T-helper 1 cell treated with Interleukin-12 subunit alpha and Interleukin-12 subunit beta and Interleukin-4 antibody, amounts not matched to agents 30 μg/mL and 1 μg/mL, for 36 hours (primary cell): Measurements from ENCODE around the gene ZNF784.
A peak's percentile ranks its signal among the peaks of the same experiment; 100 is the strongest.

ENCODE experiments used
- H3K27ac Mint-ChIP-seq: one replicate; pipeline ENCODE4 v1.8.0; 2021; ENCODE audit warnings: mild to moderate bottlenecking, mixed read lengths
- H3K27me3 Mint-ChIP-seq: one replicate; pipeline ENCODE4 v1.8.0; 2021; ENCODE audit warnings: low read depth, mixed read lengths
- H3K36me3 Mint-ChIP-seq: one replicate; pipeline ENCODE4 v1.8.0; 2021; ENCODE audit warnings: low read depth, mixed read lengths
- H3K4me1 Mint-ChIP-seq: one replicate; pipeline ENCODE4 v1.8.0; 2021; ENCODE audit warnings: low read depth, mixed read lengths
- H3K4me3 Mint-ChIP-seq: one replicate; pipeline ENCODE4 v1.8.0; 2021; ENCODE audit warnings: mild to moderate bottlenecking, moderate library complexity, mixed read lengths
- H3K9me3 Mint-ChIP-seq: one replicate; pipeline ENCODE4 v1.8.0; 2021; ENCODE audit warnings: mixed read lengths

Gene ZNF784

GRCh38 chr19:55650602-55651230 is 26.4 kb upstream of the ZNF784 start:
- Mint-ChIP-seq H3K27me3 (no peaks in the 10 kb centered on the region), H3K4me1 (peaks cover 12% of the 10 kb centered on the region), H3K9me3 (no peaks in the 10 kb centered on the region), H3K4me3 (peak overlapping the region; percentile 61), H3K36me3 (peaks cover 16% of the 10 kb centered on the region), H3K27ac (no peak overlapping the region)

GRCh38 chr19:55650126-55650557 is 25.8 kb upstream of the ZNF784 start:
- peaks cover 17% of the 10 kb centered on the region for H3K36me3 Mint-ChIP-seq
- peak overlapping the region; percentile 61 for H3K4me3 Mint-ChIP-seq
- no peaks in the 10 kb centered on the region for H3K9me3 Mint-ChIP-seq
- peak overlapping the region; percentile 34 for H3K27ac Mint-ChIP-seq
- no peaks in the 10 kb centered on the region for H3K27me3 Mint-ChIP-seq
- H3K4me1 Mint-ChIP-seq, result peaks cover 14% of the 10 kb centered on the region

GRCh38 chr19:55649268-55650125 is 25.1 kb upstream of the ZNF784 start:
- H3K9me3 Mint-ChIP-seq, result no peaks in the 10 kb centered on the region
- H3K4me1 Mint-ChIP-seq, result peaks cover 14% of the 10 kb centered on the region
- H3K27ac Mint-ChIP-seq, result peak overlapping the region; percentile 34
- no peaks in the 10 kb centered on the region for H3K27me3 Mint-ChIP-seq
- peaks cover 17% of the 10 kb centered on the region for H3K36me3 Mint-ChIP-seq
- peak overlapping the region; percentile 73 for H3K4me3 Mint-ChIP-seq

GRCh38 chr19:55648585-55649267 is 24.4 kb upstream of the ZNF784 start:
- Mint-ChIP-seq H3K4me3 (peak overlapping the region; percentile 76), H3K36me3 (peaks cover 17% of the 10 kb centered on the region), H3K27me3 (no peaks in the 10 kb centered on the region), H3K4me1 (peaks cover 18% of the 10 kb centered on the region), H3K9me3 (no peaks in the 10 kb centered on the region), H3K27ac (peak overlapping the region; percentile 62)

- Mint-ChIP-seq H3K36me3 (peaks cover 17% of the 10 kb centered on the region), H3K27ac (peak within 1 kb of the TSS; percentile 65), H3K9me3 (no peaks in the 10 kb centered on the region), H3K4me1 (peaks cover 23% of the 10 kb centered on the region), H3K27me3 (no peaks in the 10 kb centered on the region), H3K4me3 (peak within 1 kb of the TSS; percentile 79)
Measured at GRCh38 chr19:55647732-55648584, 23.6 kb upstream of the ZNF784 start, which contains the start of gene CCDC106. Gene CCDC106, plus strand, starts transcription at chr19:55648212. Its CDS starts 835 bp downstream, at chr19:55649047.

- peak overlapping the region; percentile 79 for H3K4me3 Mint-ChIP-seq
- H3K4me1 Mint-ChIP-seq, result peaks cover 26% of the 10 kb centered on the region
- H3K36me3 Mint-ChIP-seq, result peaks cover 16% of the 10 kb centered on the region
- H3K27ac Mint-ChIP-seq, result peak overlapping the region; percentile 31
- no peaks in the 10 kb centered on the region for H3K9me3 Mint-ChIP-seq
- H3K27me3 Mint-ChIP-seq, result no peaks in the 10 kb centered on the region
Measured at GRCh38 chr19:55646889-55647731, 22.7 kb upstream of the ZNF784 start.

GRCh38 chr19:55645512-55645881 is 21.1 kb upstream of the ZNF784 start:
- Mint-ChIP-seq H3K9me3 (no peaks in the 10 kb centered on the region), H3K4me3 (peak overlapping the region; percentile 40), H3K4me1 (peaks cover 31% of the 10 kb centered on the region)

GRCh38 chr19:55644842-55645511 is 20.6 kb upstream of the ZNF784 start:
- H3K4me1 Mint-ChIP-seq, result peaks cover 35% of the 10 kb centered on the region
- H3K27me3 Mint-ChIP-seq, result no peaks in the 10 kb centered on the region
- H3K4me3 Mint-ChIP-seq, result peak overlapping the region; percentile 96
- no peak overlapping the region for H3K27ac Mint-ChIP-seq
- peaks cover 12% of the 10 kb centered on the region for H3K36me3 Mint-ChIP-seq
- no peaks in the 10 kb centered on the region for H3K9me3 Mint-ChIP-seq

More at GRCh38 chr19:55645512-55645881, 21.1 kb upstream of the ZNF784 start:
- peak overlapping the region; percentile 36 for H3K27ac Mint-ChIP-seq
- peaks cover 12% of the 10 kb centered on the region for H3K36me3 Mint-ChIP-seq
- H3K27me3 Mint-ChIP-seq, result no peaks in the 10 kb centered on the region

- Mint-ChIP-seq H3K4me3 (peak overlapping the region; percentile 96), H3K27ac (peak overlapping the region; percentile 93), H3K36me3 (peaks cover 9% of the 10 kb centered on the region), H3K4me1 (peaks cover 31% of the 10 kb centered on the region), H3K9me3 (no peaks in the 10 kb centered on the region), H3K27me3 (no peaks in the 10 kb centered on the region)
Measured at GRCh38 chr19:55644191-55644833, 19.9 kb upstream of the ZNF784 start.

GRCh38 chr19:55643887-55644176 is 19.5 kb upstream of the ZNF784 start:
- Mint-ChIP-seq H3K4me1 (peaks cover 36% of the 10 kb centered on the region), H3K36me3 (peaks cover 12% of the 10 kb centered on the region), H3K27me3 (no peaks in the 10 kb centered on the region), H3K4me3 (peak overlapping the region; percentile 96), H3K27ac (peak overlapping the region; percentile 93), H3K9me3 (no peaks in the 10 kb centered on the region)

- peak within 1 kb of the TSS; percentile 96 for H3K4me3 Mint-ChIP-seq
- peaks cover 12% of the 10 kb centered on the region for H3K36me3 Mint-ChIP-seq
- H3K27me3 Mint-ChIP-seq, result no peaks in the 10 kb centered on the region
- no peaks in the 10 kb centered on the region for H3K9me3 Mint-ChIP-seq
- H3K27ac Mint-ChIP-seq, result peak within 1 kb of the TSS; percentile 97
- peaks cover 36% of the 10 kb centered on the region for H3K4me1 Mint-ChIP-seq
Measured at GRCh38 chr19:55643003-55643886, 18.9 kb upstream of the ZNF784 start, which contains the start of gene ZNF581. Gene ZNF581, plus strand, starts transcription at chr19:55643649. Its CDS starts 923 bp downstream, at chr19:55644572.
